Hematopoietic multipotent progenitor cell treated with erythropoietin and hydrocortisone succinate and interleukin-3 and kit ligand, for 15 days (in vitro differentiated cells): ENCODE measurements around the gene ELMO2.

Experiments
- DNase-seq: peaks from one replicate; pipeline ENCODE4 v3.0.0-alpha.2; 2015; ENCODE audit warnings: low spot score

ELMO2 gene

GRCh38 chr20:46406200-46406985 lies at the start of gene ELMO2:
Gene ELMO2, minus strand, starts transcription at chr20:46406615. Its CDS starts 12,133 bp downstream, at chr20:46394482.
- peak; percentile 96 for DNase-seq

DNA sequence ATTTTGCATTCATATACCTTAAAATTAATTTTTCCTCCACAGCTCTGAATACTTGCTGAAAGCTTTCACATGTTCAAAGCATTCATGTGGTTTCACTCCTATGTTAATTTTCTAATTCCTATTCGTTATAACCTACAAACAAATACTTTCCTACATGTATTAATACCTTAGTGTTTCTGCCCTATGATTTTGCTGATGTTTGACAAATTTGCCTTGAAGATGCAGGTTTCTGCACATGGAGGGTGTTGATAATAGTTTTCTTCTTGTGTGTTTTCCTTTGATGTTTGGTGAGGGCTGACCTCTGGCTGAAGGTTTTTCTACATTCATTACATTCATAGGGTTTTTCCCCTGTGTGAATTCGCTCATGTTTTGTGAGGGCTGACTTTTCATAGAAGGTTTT lies 49.3 kb upstream of the ELMO2 start:
- no peak for DNase-seq

GRCh38 chr20:46446851-46447250 lies 40.4 kb upstream of the ELMO2 start:
- DNase-seq, result no peak

DNA sequence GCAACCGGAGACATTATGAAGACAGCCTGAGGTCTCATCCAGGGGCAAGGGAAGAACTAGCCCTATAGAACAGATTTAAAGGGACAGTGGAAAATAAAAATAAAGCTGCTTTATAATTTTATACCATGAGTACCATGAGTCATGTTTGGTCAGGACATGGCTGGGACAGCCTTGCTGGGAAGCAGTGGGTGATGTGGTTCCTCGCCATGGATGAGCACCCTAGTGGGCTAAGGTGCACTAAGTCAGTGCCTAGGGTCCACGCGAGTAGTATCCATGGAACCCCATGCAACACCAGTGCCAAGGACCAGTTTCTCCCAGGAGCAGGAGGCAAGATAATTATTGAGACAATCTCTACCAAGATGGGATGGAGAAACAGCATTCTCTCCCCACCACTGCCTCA lies 33.4 kb upstream of the ELMO2 start:
- no peak for DNase-seq

DNA sequence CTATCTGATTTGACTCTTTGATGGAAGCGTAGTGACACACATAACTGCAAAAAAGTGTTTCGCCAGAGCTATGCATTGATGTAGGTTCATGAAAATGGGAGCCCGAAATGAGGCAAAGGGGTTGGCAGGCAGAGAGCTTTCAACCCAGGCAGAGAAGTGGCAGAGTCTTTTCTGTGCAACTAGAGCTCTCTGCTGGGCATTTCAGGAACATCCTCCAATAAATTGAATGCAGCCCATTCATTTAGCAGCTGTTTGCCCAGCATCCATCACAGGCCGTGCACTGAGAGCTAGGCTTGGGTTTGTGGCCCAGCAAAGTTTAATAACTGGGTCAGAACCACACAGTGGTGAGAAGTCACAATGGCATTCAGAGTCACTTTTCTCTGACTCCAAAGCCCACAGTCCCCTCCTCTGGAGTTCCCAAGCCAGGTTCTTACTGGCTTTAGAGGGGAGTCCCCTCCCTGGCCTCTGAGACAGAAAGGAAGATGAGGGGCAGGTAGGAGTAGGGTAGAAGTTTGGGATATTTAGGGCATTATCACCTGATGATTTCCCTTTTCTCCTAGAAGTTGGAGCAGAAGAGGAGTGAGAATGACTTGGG lies 31.8 kb upstream of the ELMO2 start:
- no peak for DNase-seq

DNA sequence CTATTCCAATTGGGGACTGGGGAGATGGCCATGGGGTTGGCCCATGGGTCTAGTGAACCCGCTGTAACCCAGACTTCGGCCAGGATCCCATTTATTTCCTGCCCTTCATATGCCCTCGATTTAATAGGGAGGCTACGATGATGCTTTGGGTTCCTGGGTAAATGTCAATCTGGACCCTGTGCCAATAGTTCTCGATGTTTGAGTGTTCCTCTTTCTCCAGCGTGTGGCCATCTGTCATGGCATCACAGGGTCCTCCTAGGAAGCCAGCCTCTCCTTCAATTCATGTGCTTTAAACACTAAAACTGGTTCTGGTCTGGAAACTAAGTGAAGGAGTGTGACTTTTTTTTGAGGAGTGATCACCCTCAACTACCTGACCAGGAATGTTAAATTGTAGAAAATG lies 28.7 kb upstream of the ELMO2 start:
- DNase-seq, result no peak

DNA sequence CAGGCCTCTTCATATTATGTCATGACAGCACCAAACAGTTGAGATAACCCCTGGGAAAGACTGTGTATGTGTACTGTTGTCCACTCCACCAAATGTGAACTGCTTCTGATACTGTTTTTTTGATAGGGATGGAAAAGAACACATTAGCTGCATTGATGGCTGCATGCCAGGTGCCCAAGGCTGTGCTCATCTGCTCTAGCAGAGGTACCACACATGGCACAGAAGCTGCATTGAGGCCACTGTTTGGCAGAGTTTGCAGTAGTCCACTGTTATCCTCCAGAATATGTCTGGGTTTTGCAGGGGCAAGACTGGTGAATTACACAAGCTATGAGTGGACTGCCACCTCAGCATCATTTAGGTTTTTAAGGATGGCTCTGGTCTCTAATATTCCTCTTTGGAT lies 28.2 kb upstream of the ELMO2 start:
- DNase-seq, result no peak

DNA sequence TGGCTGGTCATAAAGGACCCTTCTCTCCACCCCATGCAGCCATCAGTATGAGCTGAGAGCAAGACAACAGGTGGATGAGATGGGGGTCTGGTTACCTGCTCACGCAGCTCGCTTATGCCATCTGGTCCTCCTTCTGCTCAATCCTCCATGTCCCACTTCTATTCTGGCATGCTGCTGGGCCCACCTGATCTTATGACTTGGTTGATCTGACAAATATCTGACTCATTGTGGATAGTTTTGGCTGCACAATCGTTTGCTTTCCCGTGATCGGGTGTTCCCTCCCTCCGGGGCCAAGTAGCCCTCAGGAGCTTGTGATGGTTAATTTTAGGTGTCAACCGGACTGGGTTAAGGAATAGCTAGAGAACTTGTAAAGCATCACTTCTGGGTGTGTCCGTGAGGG lies 26.6 kb upstream of the ELMO2 start:
- DNase-seq, result no peak

- no peak for DNase-seq
Observed at GRCh38 chr20:46430921-46431712, 24.7 kb upstream of the ELMO2 start.

DNA sequence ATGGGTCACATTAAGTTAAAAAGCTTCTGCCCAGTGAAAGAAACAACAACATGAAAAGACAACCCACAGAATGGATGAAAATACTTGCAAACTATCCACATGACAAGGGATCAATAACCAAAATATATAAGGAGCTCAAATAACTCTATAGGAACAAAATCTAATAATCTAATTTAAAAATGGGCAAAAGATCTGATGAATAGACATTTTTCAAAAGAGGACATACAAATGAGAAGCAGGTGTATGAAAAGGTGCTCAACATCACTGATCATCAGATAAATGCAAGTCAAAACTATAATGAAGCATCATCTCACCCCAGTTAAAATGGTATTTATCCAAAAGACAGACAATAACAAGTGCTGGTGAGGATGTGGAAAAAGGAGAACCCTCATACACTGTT lies 21.0 kb upstream of the ELMO2 start:
- no peak for DNase-seq

DNA sequence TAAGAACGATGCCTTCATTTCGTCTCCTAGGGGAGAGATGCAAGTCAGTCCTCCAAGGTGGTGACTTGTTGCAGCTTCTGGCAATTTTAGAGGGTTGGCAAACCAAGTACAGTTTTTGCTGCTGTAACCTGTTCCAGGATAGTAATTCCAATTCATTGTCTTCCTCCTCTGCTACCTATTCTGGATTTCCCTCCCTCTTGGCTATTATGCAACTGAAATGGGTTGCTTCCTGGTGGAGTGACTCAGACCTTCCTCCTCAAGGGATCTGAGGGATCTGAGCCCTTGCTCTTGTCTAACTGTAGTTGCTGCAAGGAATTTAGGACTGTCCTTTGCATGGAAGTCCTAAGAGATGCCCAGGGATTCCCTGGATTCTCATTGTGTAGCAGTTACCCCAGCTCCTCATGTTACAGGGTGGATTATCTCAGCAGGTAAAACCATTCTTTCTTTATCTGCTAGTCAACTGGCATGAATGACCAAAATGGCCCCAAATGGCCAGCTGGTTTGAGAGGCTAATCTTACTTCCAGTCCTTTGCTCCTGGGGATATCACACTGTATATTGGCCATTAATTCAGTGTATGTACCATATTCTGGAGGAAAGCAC lies 17.6 kb upstream of the ELMO2 start:
- no peak for DNase-seq

- no peak for DNase-seq
Observed at GRCh38 chr20:46423342-46423741, 16.9 kb upstream of the ELMO2 start.

GRCh38 chr20:46420878-46421277 lies 14.5 kb upstream of the ELMO2 start:
- no peak for DNase-seq

- no peak for DNase-seq
Observed at GRCh38 chr20:46419882-46420281, 13.5 kb upstream of the ELMO2 start.

DNA sequence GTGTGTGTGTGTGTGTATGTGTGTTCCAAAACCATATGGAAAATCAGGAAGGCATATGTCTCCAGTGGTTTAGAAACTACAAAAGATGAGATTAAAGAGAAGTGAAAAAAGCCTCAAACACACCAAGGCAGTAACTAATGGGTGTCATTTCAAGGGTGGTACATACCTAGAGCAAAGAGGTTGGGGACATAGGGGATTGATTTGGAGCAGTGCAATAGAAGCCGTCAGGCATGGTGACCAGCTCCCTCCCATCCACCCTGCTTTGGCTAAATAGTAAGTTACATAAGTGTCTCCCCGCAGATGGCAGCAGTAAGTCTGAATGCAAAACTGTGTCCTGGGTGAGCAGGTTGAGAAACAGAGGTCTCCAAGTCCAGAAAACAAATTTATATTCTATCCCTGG lies 10.4 kb upstream of the ELMO2 start:
- DNase-seq, result no peak

- DNase-seq, result no peak
Observed at GRCh38 chr20:46416421-46416820, 10.0 kb upstream of the ELMO2 start.

DNA sequence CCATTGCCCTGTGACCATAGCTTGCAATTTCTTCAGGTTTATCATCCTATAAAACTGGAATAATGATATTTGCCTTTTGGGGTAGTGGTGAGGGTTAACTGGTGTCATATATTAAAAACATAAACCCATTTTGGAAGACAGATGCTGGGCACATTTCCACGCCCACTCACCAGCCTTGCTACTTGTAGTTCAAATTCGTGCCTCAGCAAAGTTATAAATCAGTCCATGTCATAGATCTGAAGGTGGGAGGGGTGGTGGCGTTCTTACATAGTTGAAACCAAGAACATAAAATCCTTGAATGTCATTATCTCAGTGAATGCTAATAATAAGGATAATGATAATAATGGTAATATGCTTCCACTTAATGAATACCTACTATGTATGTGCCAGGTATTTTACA lies 9.4 kb upstream of the ELMO2 start:
- no peak for DNase-seq

- no peak for DNase-seq
Observed at GRCh38 chr20:46414608-46415007, 8.2 kb upstream of the ELMO2 start.

- DNase-seq, result no peak
Observed at GRCh38 chr20:46411637-46412036, 5.2 kb upstream of the ELMO2 start.

DNA sequence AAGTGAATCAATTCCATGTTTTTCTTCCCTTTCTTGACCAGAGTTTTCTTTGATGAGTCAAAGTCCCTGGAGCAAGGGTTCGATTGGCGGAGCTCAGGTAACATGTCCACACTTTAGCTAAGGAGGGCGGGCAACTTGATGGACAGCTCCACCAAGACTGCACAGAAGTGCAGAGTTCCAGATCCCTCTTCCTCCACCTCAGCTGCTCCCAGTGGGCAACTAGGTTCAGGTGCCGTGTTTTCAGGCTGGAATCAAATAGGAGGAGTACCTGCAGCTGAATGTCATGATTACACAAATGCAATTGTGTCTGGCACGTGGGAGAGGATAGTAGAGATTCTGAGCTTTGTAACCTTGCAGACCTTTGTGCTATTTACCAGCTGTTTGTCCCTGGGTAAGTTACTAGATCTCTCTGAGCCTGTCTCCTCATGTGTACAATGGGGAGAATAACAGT lies 1.9 kb upstream of the ELMO2 start:
- no peak for DNase-seq

DNA sequence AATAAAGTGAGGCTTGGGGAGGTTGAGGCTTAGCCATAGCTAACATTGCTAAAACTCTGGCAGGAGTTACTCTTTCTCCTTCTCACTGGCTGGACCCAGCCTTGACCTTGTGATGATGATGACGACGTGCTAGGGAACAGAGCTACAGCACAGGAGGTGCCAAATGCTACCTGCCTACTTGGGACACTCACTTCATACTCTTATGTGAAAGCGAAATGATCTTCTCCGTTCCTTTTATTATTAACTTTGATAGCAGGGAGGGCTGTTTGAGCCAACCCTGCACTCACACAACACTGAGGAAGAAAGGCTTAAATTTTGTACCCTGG lies 1.2 kb upstream of the ELMO2 start:
- DNase-seq, result no peak

GRCh38 chr20:46406986-46407670 lies 713 bp upstream of the ELMO2 start:
- DNase-seq, result peak; percentile 39
